Stimulated activated CD4-positive, alpha-beta T cell treated with anti-CD3 and anti-CD28 coated beads, Interleukin-12 subunit alpha, Interleukin-12 subunit beta, amount 100 ng/mL, for 24 hours (primary cell): ENCODE data around the gene FOXP1.

Experiments used
- DNase-seq, 2 experiments: peaks; one replicate each; pipeline ENCODE4 v3.0.0-alpha.2; 2020; ENCODE audit warnings: low read depth in 2 of 2

The FOXP1 gene

GRCh38 chr3:71398157-71398836 lies 185.2 kb downstream of the FOXP1 start:
- DNase-seq, result no peak

DNA sequence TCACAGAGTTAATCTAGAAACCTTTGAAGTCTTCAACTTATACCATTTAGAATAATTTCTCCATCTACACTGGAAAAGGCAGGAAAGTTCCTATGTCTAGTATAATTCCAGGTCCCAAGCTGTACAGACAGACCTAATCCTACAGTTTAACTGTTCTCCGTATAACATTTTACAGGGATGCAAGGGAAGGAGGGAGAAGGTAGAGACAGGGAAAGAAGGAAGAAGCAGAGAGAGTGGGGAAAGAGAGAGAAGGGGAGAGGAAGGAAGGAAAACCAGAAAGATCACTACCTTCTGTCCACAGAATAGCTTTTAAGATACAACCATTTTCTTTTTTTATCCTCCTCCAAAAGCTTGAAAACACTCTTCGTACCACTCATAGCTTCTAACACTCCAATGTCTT lies 185.8 kb downstream of the FOXP1 start:
- DNase-seq, result no peak

DNA sequence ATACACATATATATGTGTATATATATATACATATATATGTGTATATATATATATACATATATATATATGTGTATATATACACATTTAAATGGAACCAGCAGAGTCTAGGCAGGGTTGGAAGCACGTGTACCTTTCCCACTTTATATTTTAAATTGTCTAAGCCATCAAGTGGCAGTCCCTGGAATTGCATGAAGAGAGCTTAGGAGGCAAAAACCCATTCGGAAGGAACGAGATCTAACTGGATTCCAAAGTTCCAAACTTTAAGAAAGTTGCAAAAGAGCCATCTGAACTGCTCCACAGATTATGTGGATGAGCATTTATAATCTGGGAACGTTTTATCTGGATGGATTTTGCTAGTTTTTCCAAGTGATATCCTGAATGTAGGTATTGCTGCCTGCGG lies 186.5 kb downstream of the FOXP1 start:
- no peak for DNase-seq

GRCh38 chr3:71395927-71396695 lies 187.4 kb downstream of the FOXP1 start:
- no peak for DNase-seq

DNA sequence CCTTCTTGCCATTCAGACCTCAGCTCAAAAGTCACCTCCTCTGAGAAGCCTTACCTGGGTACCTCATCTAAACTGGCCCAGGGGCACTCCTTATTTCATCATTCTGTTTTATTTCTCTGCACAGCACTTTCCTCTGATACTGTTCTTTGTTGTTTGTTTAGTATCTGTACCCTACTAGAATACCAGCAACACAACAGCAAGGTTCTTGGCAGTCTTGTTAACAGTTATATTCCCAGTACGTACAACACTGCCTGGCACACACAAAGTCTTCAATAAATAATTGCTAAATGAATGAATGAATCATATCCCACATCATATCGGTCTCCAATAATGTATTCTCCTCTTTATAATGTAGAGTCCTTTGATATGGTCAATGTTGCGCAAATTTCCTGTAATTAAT lies 188.1 kb downstream of the FOXP1 start:
- no peak for DNase-seq

DNA sequence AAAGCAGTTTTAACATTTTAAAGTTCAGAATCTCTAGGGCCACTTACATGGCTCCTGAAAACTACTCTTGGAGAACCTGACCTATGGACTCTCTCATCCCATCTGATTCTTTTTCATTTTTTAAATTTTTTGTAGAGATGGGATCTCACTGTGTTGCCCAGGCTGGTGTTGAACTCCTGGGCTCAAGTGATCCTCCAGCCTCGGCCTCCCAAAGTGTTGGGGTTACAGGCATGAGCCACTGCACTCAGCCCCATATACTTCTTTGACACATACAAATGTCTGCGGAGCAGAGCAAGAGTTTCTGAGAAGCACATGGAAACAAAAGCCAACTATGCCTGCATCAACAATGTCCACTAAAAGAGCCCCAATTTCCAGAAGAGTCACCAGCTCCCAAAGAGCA lies 189.8 kb downstream of the FOXP1 start:
- no peak for DNase-seq

DNA sequence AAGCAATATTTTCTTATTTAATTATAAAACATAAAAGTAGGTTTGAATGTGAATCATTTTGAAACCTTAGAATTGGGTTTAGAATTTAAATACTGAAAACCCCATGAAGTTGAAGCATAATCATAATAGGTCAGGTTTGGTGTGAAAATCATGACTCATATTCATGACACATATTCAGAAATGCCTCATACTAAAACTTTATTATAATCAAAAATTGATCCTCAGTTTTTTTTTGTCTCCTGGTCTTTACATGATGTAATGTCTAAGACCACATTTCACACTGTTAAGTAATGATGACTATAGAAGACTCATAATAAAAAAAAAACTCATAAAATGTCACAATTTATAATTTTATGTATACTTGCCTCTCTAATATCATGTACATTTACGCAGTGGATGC lies 190.4 kb downstream of the FOXP1 start:
- DNase-seq, result no peak

- no peak for DNase-seq
Measured at GRCh38 chr3:71392251-71392650, 191.3 kb downstream of the FOXP1 start.

DNA sequence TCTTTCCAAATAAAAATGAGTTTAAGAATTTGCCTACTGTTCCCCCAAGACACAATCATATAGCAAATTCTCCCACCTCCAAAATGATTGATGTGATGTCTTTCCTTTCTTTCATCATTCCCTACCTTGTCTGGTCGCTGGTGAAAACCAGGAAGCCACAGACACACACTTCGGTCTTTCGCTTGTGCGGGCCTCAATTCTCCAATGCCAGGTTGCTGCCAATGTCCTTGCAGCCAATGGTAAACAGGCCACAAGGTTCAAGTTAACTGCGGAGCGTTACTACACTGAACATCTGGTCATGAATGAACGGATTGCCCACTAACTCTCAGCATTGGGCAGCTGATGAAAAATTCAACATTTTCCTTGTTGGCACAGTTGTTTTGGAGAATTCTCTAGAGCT lies 192.2 kb downstream of the FOXP1 start:
- DNase-seq, result no peak

DNA sequence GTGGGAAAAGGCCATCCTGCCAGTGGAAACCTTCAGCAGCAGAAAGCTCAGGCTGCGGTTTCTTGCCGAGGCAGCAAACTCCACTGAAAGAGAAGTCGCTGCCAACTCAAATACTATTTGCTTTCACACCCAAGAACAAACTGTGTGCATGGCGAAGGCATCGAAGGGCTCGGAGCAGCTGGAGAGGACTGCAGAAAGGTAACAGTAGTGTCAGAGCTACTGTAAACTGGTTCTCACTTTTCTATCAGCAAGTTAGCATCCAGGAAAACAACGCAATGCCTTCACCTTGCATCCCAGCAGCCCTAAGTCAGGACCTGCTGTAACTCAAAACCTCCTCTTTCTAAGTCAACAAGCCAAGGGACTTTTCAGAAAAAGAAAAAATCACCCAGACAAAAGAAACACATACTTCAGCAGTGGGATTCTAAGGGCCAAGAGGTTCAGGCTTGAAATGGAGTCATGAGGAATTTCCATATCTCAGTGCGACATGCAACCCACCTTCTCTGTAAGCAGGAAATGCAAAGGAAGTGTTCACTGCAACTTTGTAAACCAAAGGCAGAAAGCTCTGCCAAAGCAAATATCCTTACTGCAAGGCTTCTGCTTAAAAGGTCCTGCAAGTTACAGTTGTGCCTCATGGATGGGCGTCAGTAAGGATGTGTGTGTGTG lies 193.5 kb downstream of the FOXP1 start:
- DNase-seq, result no peak

DNA sequence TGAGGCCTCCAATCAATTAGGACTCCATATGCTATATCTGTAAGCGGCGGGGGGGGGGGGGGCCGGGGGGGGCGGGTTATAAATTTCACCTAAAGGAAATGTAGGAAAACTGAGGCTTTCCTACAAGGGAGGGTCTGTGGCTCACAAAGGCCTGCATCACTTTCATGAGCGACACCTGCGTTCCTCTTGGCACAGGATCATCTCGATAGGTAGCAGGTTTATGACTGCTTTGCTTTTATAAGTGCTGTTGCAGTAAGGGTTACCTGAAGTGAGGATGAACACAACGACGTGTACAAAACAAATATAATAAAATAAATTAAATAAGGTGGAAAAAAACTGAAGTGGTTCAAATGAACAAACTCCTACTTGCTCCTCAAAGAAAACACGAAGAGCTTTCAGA lies 194.3 kb downstream of the FOXP1 start:
- DNase-seq, result no peak

- DNase-seq, result no peak
Measured at GRCh38 chr3:71388535-71389120, 194.9 kb downstream of the FOXP1 start.

GRCh38 chr3:71387586-71387985 lies 195.9 kb downstream of the FOXP1 start:
- no peak for DNase-seq

GRCh38 chr3:71384837-71385716 lies 198.5 kb downstream of the FOXP1 start:
- DNase-seq, result no peak

DNA sequence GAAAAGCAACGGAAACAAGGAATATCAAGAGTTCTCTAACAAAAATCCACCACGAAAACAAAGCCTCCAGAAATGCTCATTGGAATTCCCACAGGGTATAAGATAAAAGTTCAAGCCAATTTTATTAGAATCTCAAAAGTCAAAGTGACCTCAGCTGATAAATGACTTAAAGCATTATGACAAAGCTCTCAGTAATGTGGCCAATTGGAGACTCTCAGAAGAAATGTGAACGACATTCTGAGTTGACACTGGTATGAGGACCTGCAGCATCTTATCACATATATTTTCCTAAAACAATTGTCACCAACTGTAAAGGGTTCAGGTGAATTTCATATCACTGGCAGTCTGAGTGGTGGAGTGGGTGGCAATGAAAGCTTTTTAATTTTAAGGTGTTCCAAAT lies 199.1 kb downstream of the FOXP1 start:
- DNase-seq, result no peak

DNA sequence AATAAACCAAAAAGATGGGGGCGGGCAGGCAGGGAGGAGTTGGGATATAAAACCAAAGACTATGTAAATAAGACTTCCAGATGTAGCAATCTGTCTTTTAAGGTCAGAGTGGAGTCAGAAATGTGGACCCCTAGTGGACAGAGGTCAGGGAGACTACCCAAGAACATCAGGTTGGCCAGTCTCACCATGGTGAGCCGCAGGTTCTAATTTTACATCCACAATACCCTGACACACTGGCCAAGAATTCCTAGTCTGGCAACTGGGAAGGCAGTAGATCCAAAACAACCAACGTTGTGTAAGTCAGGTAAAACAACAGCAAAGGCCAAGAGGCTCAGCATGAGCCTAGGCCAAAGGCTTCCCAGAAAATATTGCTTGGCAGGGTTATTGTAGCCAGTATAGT lies 203.4 kb downstream of the FOXP1 start:
- DNase-seq, result no peak

DNA sequence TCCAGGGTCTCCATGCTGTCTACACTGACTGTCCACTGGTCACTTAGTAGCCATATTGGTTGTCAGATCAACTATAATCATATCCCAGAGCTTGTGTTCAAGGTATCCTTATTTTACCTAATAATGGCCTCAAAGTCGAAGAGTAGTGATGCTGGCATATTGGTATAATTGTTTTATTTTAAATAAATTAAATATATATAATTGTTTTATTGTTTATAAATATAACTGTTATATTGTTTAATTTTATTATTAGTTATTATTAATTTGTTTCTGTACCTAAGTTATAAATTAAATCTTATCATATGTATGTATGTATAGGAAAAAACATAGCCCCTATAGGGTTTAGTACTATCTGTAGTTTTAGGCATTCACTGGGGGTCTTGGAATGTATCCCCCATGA lies 205.0 kb downstream of the FOXP1 start:
- no peak for DNase-seq

- DNase-seq, result no peak
Measured at GRCh38 chr3:71376911-71377310, 206.6 kb downstream of the FOXP1 start.

- no peak for DNase-seq
Measured at GRCh38 chr3:71376503-71376902, 207.0 kb downstream of the FOXP1 start.

DNA sequence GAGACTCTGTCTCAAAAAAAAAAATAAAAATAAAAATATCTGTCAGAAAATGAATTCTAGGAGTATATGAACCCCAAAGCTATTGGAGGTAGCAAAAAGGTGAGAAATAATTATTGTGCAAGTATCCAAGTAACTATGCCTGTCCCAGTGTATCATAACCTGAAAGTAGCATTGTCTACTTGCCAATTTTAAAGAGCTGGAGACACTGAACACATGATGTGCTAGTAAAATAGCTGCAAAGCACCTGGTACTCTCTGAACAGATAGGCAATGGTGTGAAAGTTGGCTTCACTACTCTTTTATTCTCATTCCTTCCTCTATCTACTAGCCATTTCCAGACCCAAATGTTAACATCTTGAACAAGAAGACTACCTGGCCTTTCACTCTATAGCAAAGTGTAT lies 208.9 kb downstream of the FOXP1 start:
- DNase-seq, result no peak

DNA sequence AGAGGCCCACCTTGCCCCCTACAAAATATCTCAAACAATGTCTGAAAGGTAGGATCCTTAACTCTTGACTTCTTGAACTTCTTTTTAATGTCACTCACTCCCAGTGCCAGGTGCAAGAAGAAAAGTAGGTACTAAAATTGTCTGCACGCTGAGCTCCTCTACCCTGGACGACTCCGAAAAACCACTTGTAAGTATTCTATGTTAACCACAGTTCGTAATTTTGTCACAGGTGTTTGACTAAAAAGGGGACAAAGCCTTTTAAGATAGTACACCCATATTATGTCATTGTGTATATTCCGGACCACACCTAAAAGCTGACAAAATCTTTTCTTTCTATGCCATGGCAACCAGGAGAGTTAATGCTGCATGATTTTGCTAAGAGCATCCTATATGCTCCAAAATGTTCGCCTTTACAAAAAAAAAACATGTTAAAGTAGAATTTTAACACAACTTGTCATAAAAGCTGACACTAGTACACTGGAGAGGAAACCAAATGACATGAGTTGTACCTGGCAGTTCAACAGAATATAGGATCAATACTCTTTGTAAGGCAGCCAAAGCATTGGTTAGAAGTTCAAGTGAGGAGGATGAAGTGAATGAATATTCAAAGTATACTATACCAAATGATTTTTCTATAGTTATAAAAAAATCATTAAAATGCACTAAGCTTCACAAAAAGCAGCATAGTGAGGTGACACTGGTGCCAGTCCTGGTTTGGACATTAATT lies 210.5 kb downstream of the FOXP1 start:
- no peak for DNase-seq
